ENCODE results near the gene TGFB2. TPM values are rescaled to one million over a fixed set of nuclear protein-coding genes. Genes with fewer than 3 reads are reported as not detected.

TGFB2 gene
- total RNA-seq, 4 donors from 2014 or later = 5.3 to 12.6 (median 6.1) TPM

GRCh38 chr1:218475699-218476098, 130.6 kb downstream of the TGFB2 start:
- peaks cover 23 to 42% (median 34%) of the 10 kb centered on the region in 4 donors for H3K4me1 ChIP-seq
- no peak for TF ChIP-seq POLR2A (IDR thresholded peaks at IDR 0.05; ENCODE audit: low read depth)
- TF ChIP-seq EP300 (IDR thresholded peaks at IDR 0.05) = no peak
- TF ChIP-seq CTCF (IDR thresholded peaks at IDR 0.05) = no peak
- TF ChIP-seq POLR2AphosphoS5 (IDR thresholded peaks at IDR 0.05) = no peak
- WGBS = 87% methylated on average over 1 of the region's 1 CpG
- H3K9me3 ChIP-seq = no peaks in the 10 kb centered on the region
- no peaks in the 10 kb centered on the region for H3K36me3 ChIP-seq
- peak overlapping the region; percentile 8 to 62 (median 51) for H3K27ac ChIP-seq (replicated peaks in 1 of 4)
- no peak for DNase-seq (ENCODE audit: extremely low spot score)
- H3K27me3 ChIP-seq = no peaks in the 10 kb centered on the region
- intact Hi-C loops (cut with DNase I) = no loop called here
- H3K4me3 ChIP-seq = no peak overlapping the region

DNA sequence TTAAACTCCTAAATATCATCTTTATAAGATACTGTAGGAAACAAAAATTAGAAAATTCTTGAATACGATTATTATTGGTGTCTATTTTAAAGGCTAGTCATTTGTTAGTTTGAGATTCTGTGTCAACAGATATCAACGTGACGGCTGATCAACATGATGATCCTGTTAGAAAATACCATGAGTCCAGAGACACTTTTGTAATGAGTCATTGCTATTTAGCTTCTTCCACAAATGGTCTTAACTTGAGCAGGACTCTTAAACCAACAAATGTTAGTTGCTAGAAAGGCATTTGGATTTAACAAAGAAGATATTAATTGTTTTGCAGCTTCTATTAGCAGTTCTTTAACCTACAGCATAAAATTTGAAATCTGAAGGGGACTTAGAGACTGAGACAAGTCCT, 131.2 kb downstream of the TGFB2 start:
- H3K27me3 ChIP-seq = no peaks in the 10 kb centered on the region
- peak overlapping the region in 3 of 4 donors; percentile 46 to 62 (median 56) for H3K27ac ChIP-seq (replicated peaks in 1 of 4)
- no peaks in the 10 kb centered on the region for H3K9me3 ChIP-seq
- H3K4me3 ChIP-seq = no peak overlapping the region
- 43% methylated on average over 3 of the region's 3 CpGs for WGBS
- intact Hi-C loops (cut with DNase I) = no loop called here
- peaks cover 28 to 49% (median 41%) of the 10 kb centered on the region in 4 donors for H3K4me1 ChIP-seq
- DNase-seq (ENCODE audit: extremely low spot score) = no peak
- TF ChIP-seq POLR2AphosphoS5 (IDR thresholded peaks at IDR 0.05) (peak in 1 of 2 donors; percentile 41), POLR2A (IDR thresholded peaks at IDR 0.05; ENCODE audit: low read depth) (no peak)
- no peaks in the 10 kb centered on the region for H3K36me3 ChIP-seq

DNA sequence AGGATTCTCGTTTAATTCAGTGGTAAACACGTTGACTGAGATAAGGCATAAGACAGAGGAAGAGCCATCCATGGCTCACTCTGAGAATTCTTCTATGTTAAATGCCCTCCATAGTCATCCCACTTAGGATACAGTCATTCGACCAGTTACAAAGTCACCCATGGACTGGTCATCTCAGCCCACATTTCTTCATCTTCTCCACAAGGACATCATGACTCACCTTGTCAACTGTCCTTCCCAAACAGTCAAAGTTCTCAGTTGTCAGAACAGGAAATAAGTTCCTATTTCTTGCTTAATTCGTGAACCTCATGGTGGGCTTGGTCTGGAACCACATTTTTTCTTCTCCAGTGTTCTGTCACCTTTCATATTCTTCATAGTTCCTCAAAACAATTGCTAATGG, 133.2 kb downstream of the TGFB2 start:
- Histone ChIP-seq H3K4me3 (no peak overlapping the region), H3K4me1 (peaks cover 35 to 65% (median 56%) of the 10 kb centered on the region in 4 donors), H3K27me3 (no peaks in the 10 kb centered on the region), H3K9me3 (no peaks in the 10 kb centered on the region), H3K36me3 (no peaks in the 10 kb centered on the region), H3K27ac (replicated peaks in 1 of 4) (peak overlapping the region in 1 of 4 donors; percentile 78)
- intact Hi-C loops (cut with DNase I) = no loop called here
- no peak for TF ChIP-seq POLR2A (IDR thresholded peaks at IDR 0.05; ENCODE audit: low read depth)
- no peak for TF ChIP-seq EP300 (IDR thresholded peaks at IDR 0.05)
- TF ChIP-seq POLR2AphosphoS5 (IDR thresholded peaks at IDR 0.05) = no peak
- TF ChIP-seq CTCF (IDR thresholded peaks at IDR 0.05) = no peak
- DNase-seq (ENCODE audit: extremely low spot score) = no peak
- 92% methylated on average over 4 of the region's 4 CpGs for WGBS

- peak overlapping the region; percentile 65 to 83 (median 80) for H3K27ac ChIP-seq (replicated peaks in 1 of 4)
- no peaks in the 10 kb centered on the region for H3K9me3 ChIP-seq
- H3K4me1 ChIP-seq = peaks cover 35 to 65% (median 56%) of the 10 kb centered on the region in 4 donors
- no peak for DNase-seq (ENCODE audit: extremely low spot score)
- no peak overlapping the region for H3K4me3 ChIP-seq
- H3K27me3 ChIP-seq = no peaks in the 10 kb centered on the region
- TF ChIP-seq POLR2A (IDR thresholded peaks at IDR 0.05; ENCODE audit: low read depth) = no peak
- TF ChIP-seq CTCF (IDR thresholded peaks at IDR 0.05) = no peak
- TF ChIP-seq POLR2AphosphoS5 (IDR thresholded peaks at IDR 0.05) = peak in 1 of 2 donors; percentile 16
- no peaks in the 10 kb centered on the region for H3K36me3 ChIP-seq
- 47% methylated on average over 1 of the region's 1 CpG for WGBS
- intact Hi-C loops (cut with DNase I) = no loop called here
These were observed 134.4 kb downstream of the TGFB2 start for GRCh38 chr1:218479436-218480115.

DNA sequence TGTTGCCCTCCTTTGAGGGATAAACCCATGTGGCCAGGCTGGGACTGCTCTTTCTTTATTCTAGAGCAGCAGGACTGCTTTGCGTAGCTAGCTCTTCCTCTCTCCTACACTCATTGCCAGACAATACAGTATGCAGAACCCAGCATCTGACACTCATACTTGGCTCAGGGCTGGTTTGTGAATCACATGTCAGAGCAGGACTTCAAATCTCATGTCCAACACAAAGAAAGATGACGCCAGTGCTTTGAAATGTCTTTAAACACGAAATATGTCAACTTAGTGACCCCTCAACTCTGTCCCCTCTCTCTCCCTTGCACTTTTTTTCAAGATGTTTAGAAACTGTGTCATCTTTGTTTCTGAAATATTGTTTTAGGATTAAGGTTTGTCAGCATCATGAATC, 135.0 kb downstream of the TGFB2 start:
- 21% methylated on average over 3 of the region's 3 CpGs for WGBS
- intact Hi-C loops (cut with DNase I) = no loop called here
- peak overlapping the region; percentile 65 to 83 (median 80) for H3K27ac ChIP-seq (replicated peaks in 1 of 4)
- no peaks in the 10 kb centered on the region for H3K27me3 ChIP-seq
- no peak for DNase-seq (ENCODE audit: extremely low spot score)
- no peaks in the 10 kb centered on the region for H3K9me3 ChIP-seq
- peaks cover 33 to 63% (median 53%) of the 10 kb centered on the region in 4 donors for H3K4me1 ChIP-seq
- H3K4me3 ChIP-seq = no peak overlapping the region
- TF ChIP-seq POLR2A (IDR thresholded peaks at IDR 0.05; ENCODE audit: low read depth) (no peak), POLR2AphosphoS5 (IDR thresholded peaks at IDR 0.05) (peak in 1 of 2 donors; percentile 30)
- H3K36me3 ChIP-seq = no peaks in the 10 kb centered on the region
